ENCODE data around the gene FBXO17. TPM values are rescaled to one million over a fixed set of nuclear protein-coding genes. Genes with fewer than 3 reads are reported as not detected.

FBXO17 gene
- total RNA-seq, 1 experiment from 2014 or later: 24.2 TPM

DNA sequence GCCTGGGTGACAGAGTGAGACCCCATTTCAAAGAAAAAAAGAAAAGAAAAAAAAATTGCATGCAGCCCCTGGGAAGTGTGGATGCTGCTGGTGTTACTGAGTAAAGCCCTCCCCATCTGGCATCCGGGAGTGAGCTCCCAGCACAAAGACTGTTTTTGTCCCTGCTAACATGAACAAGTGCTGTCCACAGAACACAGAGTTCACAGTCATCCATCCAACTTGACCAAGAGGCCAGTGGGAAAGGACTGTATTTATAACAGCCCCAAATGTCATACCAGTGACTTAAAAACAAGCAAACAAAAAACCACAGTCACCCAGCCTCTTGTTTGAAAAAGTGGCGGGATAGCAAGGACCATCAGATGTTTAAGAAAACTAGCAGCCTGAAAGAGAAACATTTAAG is 10.8 kb downstream of the FBXO17 start:
- no peaks in the 10 kb centered on the region for H3K9me3 Mint-ChIP-seq (ENCODE audit: low read depth, unreplicated experiment)
- intact Hi-C loops (cut with micrococcal nuclease; ENCODE audit: unreplicated experiment): loop anchor here (10.0 kb wide), 1 partner anchor 360 kb away; the partner anchor contains the start of gene LRFN1

DNA sequence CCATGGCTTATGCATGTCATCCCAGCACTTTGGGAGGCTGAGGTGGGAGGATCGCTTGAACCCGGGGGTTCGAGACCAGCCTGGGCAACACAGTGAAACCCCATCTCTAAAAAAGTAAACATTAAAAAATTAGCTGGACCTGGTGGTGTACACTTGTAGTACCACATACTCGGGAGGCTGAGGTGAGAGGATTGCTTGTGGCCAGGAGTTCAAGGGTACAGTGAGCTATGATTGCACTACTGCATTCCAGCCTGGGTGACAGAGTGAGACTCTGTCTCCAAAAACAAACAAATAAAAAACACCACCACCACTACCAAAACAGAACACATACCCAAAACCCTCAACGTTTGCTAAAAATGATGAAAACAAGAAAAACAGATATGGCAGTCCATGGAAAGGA is 15.9 kb downstream of the FBXO17 start:
- no peak overlapping the region for H3K27ac Mint-ChIP-seq (ENCODE audit: unreplicated experiment)
- no peaks in the 10 kb centered on the region for H3K27me3 Mint-ChIP-seq (ENCODE audit: unreplicated experiment)
- intact Hi-C loops (cut with micrococcal nuclease; ENCODE audit: unreplicated experiment): loop anchor here (10.0 kb wide), 1 partner anchor 365 kb away; the partner anchor contains the start of gene LRFN1
- CTCF ChIA-PET: interaction anchor here (0.6 to 0.7 kb wide), 2 partner anchors 557 to 602 kb away, joined by 3 read pairs; partner anchors contain the start of gene FAM98C
- peaks cover 11% of the 10 kb centered on the region for H3K4me1 Mint-ChIP-seq (ENCODE audit: low read depth, unreplicated experiment)
- no peak for DNase-seq
- H3K36me3 Mint-ChIP-seq (ENCODE audit: insufficient read depth, unreplicated experiment): no peaks in the 10 kb centered on the region
- TF ChIP-seq, protein P1, sequence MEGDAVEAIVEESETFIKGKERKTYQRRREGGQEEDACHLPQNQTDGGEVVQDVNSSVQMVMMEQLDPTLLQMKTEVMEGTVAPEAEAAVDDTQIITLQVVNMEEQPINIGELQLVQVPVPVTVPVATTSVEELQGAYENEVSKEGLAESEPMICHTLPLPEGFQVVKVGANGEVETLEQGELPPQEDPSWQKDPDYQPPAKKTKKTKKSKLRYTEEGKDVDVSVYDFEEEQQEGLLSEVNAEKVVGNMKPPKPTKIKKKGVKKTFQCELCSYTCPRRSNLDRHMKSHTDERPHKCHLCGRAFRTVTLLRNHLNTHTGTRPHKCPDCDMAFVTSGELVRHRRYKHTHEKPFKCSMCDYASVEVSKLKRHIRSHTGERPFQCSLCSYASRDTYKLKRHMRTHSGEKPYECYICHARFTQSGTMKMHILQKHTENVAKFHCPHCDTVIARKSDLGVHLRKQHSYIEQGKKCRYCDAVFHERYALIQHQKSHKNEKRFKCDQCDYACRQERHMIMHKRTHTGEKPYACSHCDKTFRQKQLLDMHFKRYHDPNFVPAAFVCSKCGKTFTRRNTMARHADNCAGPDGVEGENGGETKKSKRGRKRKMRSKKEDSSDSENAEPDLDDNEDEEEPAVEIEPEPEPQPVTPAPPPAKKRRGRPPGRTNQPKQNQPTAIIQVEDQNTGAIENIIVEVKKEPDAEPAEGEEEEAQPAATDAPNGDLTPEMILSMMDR (IDR thresholded peaks at IDR 0.05; ENCODE audit: unreplicated experiment): no peak
- no peak overlapping the region for H3K4me3 Mint-ChIP-seq (ENCODE audit: low read depth, unreplicated experiment)
- no TSS peak for BruUV-seq (replicated peaks)
- H3K9me3 Mint-ChIP-seq (ENCODE audit: low read depth, unreplicated experiment): no peaks in the 10 kb centered on the region

More for the DNA sequence above, 10.8 kb downstream of the FBXO17 start:
- no peak overlapping the region for H3K27ac Mint-ChIP-seq (ENCODE audit: unreplicated experiment)
- no peak overlapping the region for H3K4me3 Mint-ChIP-seq (ENCODE audit: low read depth, unreplicated experiment)
- H3K4me1 Mint-ChIP-seq (ENCODE audit: low read depth, unreplicated experiment): peaks cover 11% of the 10 kb centered on the region
- H3K36me3 Mint-ChIP-seq (ENCODE audit: insufficient read depth, unreplicated experiment): peaks cover 5% of the 10 kb centered on the region
- BruUV-seq (replicated peaks): no TSS peak
- CTCF ChIA-PET: no interaction called here
- TF ChIP-seq, protein P1 (IDR thresholded peaks at IDR 0.05; ENCODE audit: unreplicated experiment): no peak
- DNase-seq: no peak
- no peaks in the 10 kb centered on the region for H3K27me3 Mint-ChIP-seq (ENCODE audit: unreplicated experiment)

DNA sequence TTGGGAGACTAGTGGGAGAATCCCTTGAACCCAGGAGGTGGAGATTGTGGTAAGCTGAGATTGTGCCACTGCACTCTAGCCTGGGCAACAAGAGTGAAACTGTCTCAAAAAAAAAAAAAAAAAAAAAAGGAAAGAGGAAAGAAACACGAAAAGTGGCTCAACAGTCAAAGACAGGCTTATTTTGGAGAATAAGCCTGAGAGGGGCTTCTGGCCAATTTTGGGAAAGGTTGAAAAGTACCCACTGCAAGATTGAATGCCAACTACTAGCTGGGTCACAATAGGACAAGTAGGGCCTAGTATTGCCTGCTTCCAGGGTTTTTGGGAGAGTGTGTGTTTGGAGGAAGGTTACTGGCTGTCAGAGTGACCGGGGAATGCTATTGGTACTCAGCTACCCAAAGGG is 17.2 kb downstream of the FBXO17 start:
- peaks cover 14% of the 10 kb centered on the region for H3K4me1 Mint-ChIP-seq (ENCODE audit: low read depth, unreplicated experiment)
- no peak for DNase-seq
- no peak overlapping the region for H3K4me3 Mint-ChIP-seq (ENCODE audit: low read depth, unreplicated experiment)
- no peaks in the 10 kb centered on the region for H3K27me3 Mint-ChIP-seq (ENCODE audit: unreplicated experiment)
- CTCF ChIA-PET: interaction anchor here (0.7 kb wide), 1 partner anchor 11 kb away, joined by 6 read pairs; no protein-coding TSS in a partner anchor
- intact Hi-C loops (cut with micrococcal nuclease; ENCODE audit: unreplicated experiment): no loop called here
- TF ChIP-seq, protein P1 (IDR thresholded peaks at IDR 0.05; ENCODE audit: unreplicated experiment): no peak
- no peaks in the 10 kb centered on the region for H3K9me3 Mint-ChIP-seq (ENCODE audit: low read depth, unreplicated experiment)
- peaks cover 4% of the 10 kb centered on the region for H3K36me3 Mint-ChIP-seq (ENCODE audit: insufficient read depth, unreplicated experiment)
- H3K27ac Mint-ChIP-seq (ENCODE audit: unreplicated experiment): no peak overlapping the region
- BruUV-seq (replicated peaks): no TSS peak

DNA sequence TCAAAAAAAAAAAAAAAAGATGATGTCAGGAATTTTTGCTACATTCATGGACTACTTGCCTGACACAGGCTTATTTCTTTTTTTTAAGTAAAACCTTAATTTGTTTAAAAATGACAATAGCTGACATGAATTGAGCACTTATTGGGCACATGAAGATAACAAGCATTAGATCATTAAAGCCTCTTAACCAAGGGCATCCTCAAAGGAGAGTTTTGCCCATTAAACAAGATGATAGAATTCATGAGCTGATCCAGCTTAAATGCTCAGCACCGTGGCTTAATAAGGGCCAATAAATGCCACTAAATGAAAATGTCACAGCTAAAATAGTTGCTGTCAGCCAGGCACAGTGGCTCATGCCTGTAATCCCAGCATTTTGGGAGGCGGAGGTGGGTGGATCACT is 19.3 kb downstream of the FBXO17 start:
- intact Hi-C loops (cut with micrococcal nuclease; ENCODE audit: unreplicated experiment): no loop called here

More for the DNA sequence above, 19.3 kb downstream of the FBXO17 start:
- CTCF ChIA-PET: no interaction called here
- Mint-ChIP-seq H3K9me3 (ENCODE audit: low read depth, unreplicated experiment) (no peaks in the 10 kb centered on the region), H3K4me1 (ENCODE audit: low read depth, unreplicated experiment) (peaks cover 17% of the 10 kb centered on the region), H3K27me3 (ENCODE audit: unreplicated experiment) (no peaks in the 10 kb centered on the region), H3K27ac (ENCODE audit: unreplicated experiment) (no peak overlapping the region), H3K36me3 (ENCODE audit: insufficient read depth, unreplicated experiment) (peaks cover 4% of the 10 kb centered on the region), H3K4me3 (ENCODE audit: low read depth, unreplicated experiment) (no peak overlapping the region)
- TF ChIP-seq, protein P1 (IDR thresholded peaks at IDR 0.05; ENCODE audit: unreplicated experiment): no peak
- DNase-seq: no peak
- no TSS peak for BruUV-seq (replicated peaks)
